HepG2 (cell line): ENCODE results near the gene IZUMO4. TPM values are rescaled to one million over a fixed set of nuclear protein-coding genes. Genes with fewer than 3 reads are reported as not detected.
A peak's percentile ranks its signal among the peaks of the same experiment; 100 is the strongest.

ENCODE experiments used
- ATAD3A ChIP-seq: sonication (generic); formaldehyde crosslinking; IDR thresholded peaks from 2 replicates; pipeline ENCODE4 v1.4.0; 2020; ENCODE audit warnings: missing genetic modification reagents
- CREB1 ChIP-seq, 2 experiments: fragments of 450-650 bp in 1 of 2; IDR thresholded peaks; 2 replicates each; pipeline ENCODE4 v1.6.1; 2016 to 2017; ENCODE audit warnings: control low read depth in 1 of 2, mild to moderate bottlenecking in 1 of 2, missing compliant biosample characterization in 1 of 2, missing genetic modification characterization in 1 of 2
- FOXO1 ChIP-seq: sonication (generic); formaldehyde crosslinking; IDR thresholded peaks from 2 replicates; pipeline ENCODE4 v1.4.0; 2020; ENCODE audit warnings: missing genetic modification reagents
- HDAC2 ChIP-seq: sonication (generic); formaldehyde crosslinking; IDR thresholded peaks from 2 replicates; pipeline ENCODE4 v1.4.0; 2020; ENCODE audit warnings: missing genetic modification reagents
- HES4 ChIP-seq: sonication (generic); formaldehyde crosslinking; IDR thresholded peaks from 2 replicates; pipeline ENCODE4 v1.9.0; 2021; ENCODE audit warnings: mild to moderate bottlenecking, missing genetic modification reagents, borderline replicate concordance
- MIXL1 ChIP-seq: IDR thresholded peaks from 2 replicates; pipeline ENCODE4 v1.6.1; 2016
- MXD3 ChIP-seq: IDR thresholded peaks from 2 replicates; pipeline ENCODE4 v1.6.1; 2016; ENCODE audit warnings: mild to moderate bottlenecking, missing biosample characterization, missing genetic modification reagents
- NFE2L1 ChIP-seq: sonication (generic); formaldehyde crosslinking; IDR thresholded peaks from 2 replicates; pipeline ENCODE4 v1.4.0; 2020; ENCODE audit warnings: missing genetic modification reagents, mild to moderate bottlenecking, borderline replicate concordance
- RNF2 ChIP-seq: fragments of 450-650 bp; conservative IDR thresholded peaks from 2 replicates; pipeline ENCODE4 v1.6.1; 2016; ENCODE audit warnings: low read depth
- TMF1 ChIP-seq: sonication (generic); formaldehyde crosslinking; IDR thresholded peaks from 2 replicates; pipeline ENCODE4 v1.8.1; 2022; ENCODE audit warnings: low read depth, missing genetic modification reagents
- ZBTB1 ChIP-seq: sonication (generic); formaldehyde crosslinking; IDR thresholded peaks from 2 replicates; pipeline ENCODE4 v1.4.0; 2020; ENCODE audit warnings: missing genetic modification reagents, borderline replicate concordance
- ZNF12 ChIP-seq: sonication (generic); formaldehyde crosslinking; IDR thresholded peaks from 2 replicates; pipeline ENCODE4 v1.5.0; 2020; ENCODE audit warnings: missing genetic modification reagents
- ZNF329 ChIP-seq: sonication (generic); formaldehyde crosslinking; IDR thresholded peaks from 2 replicates; pipeline ENCODE4 v1.9.0; 2021; ENCODE audit warnings: low read depth, mild to moderate bottlenecking, missing genetic modification reagents
- ZNF414 ChIP-seq: sonication (generic); formaldehyde crosslinking; IDR thresholded peaks from 2 replicates; pipeline ENCODE4 v1.5.0; 2020; ENCODE audit warnings: missing genetic modification reagents
- ZNF598 ChIP-seq: sonication (generic); formaldehyde crosslinking; IDR thresholded peaks from 2 replicates; pipeline ENCODE4 v1.5.1; 2020; ENCODE audit warnings: mild to moderate bottlenecking, missing genetic modification reagents, borderline replicate concordance
- ZNF614 ChIP-seq: IDR thresholded peaks from 2 replicates; pipeline ENCODE4 v1.6.1; 2018; ENCODE audit warnings: missing biosample characterization, missing genetic modification reagents, inconsistent platforms, borderline replicate concordance
- ZNF644 ChIP-seq: IDR thresholded peaks from 2 replicates; pipeline ENCODE4 v1.6.1; 2016; ENCODE audit warnings: low read depth
- ZNF646 ChIP-seq: sonication (generic); formaldehyde crosslinking; IDR thresholded peaks from 2 replicates; pipeline ENCODE4 v1.9.0; 2021; ENCODE audit warnings: mild to moderate bottlenecking, missing genetic modification reagents
- ZNF773 ChIP-seq: sonication (generic); formaldehyde crosslinking; IDR thresholded peaks from 2 replicates; pipeline ENCODE4 v1.4.0; 2020; ENCODE audit warnings: missing genetic modification reagents, borderline replicate concordance
- ZSCAN22 ChIP-seq: sonication (generic); formaldehyde crosslinking; IDR thresholded peaks from 2 replicates; pipeline ENCODE4 v1.4.0; 2020; ENCODE audit warnings: mild to moderate bottlenecking, missing genetic modification reagents
- polyA plus RNA-seq, 8 experiments: library from polyadenylated mRNA; depleted of rRNA in 3 of 8; stranded (reverse) in 7 of 8; unstranded in 1 of 8; fragments of >200 nt; fragmentation: Illumina TruSeq in 4 of 8; extraction: Trizol in 4 of 8; gene quantifications; 2 replicates each; pipeline versions ENCODE4 v1.2.1 to v1.2.3, GENCODE V29; 2011 to 2016; ENCODE audit warnings: low read depth in 4 of 8, missing spikeins in 1 of 8, mixed read lengths in 1 of 8; ENCODE audit not compliant: insufficient read depth in 1 of 8
- total RNA-seq, 5 experiments: library from RNA; depleted of rRNA; stranded (reverse); fragments of >200 nt; fragmentation: Illumina TruSeq; extraction: Trizol; gene quantifications; 2 replicates each; pipeline ENCODE4 v1.2.3, GENCODE V29; 2016; ENCODE audit warnings: low read depth in 1 of 5

The IZUMO4 gene
- total and polyA plus RNA-seq, 2 of the 13 experiments (the other 11 are each of a cell fraction or from before 2014, with no cell fraction given): 0.77 to 3.9 TPM

- peak; percentile 86; the same call in 1 of the 2 replicates for TF ChIP-seq ZNF646
- no peak for TF ChIP-seq ZNF644
- TF ChIP-seq MXD3 (CRISPR knock-in tag): no peak
- 0 out of 2 replicates have a peak, but pooled peaks have one; percentile 56 for TF ChIP-seq TMF1
- no peak for TF ChIP-seq ZBTB1 (CRISPR knock-in tag)
- no peak for TF ChIP-seq ATAD3A (CRISPR knock-in tag)
- peak; percentile 95 for TF ChIP-seq ZNF329 (CRISPR knock-in tag)
- TF ChIP-seq ZSCAN22 (CRISPR knock-in tag): no peak
- TF ChIP-seq ZNF773 (CRISPR knock-in tag): no peak
- TF ChIP-seq ZNF414 (CRISPR knock-in tag): peak; percentile 77
- no peak for TF ChIP-seq MIXL1 (CRISPR knock-in tag)
- no peak for TF ChIP-seq ZNF12 (CRISPR knock-in tag)
- peak; percentile 6; the same call in 1 of the 2 replicates for TF ChIP-seq HDAC2 (CRISPR knock-in tag)
- no peak for TF ChIP-seq RNF2
- no peak for TF ChIP-seq CREB1 (IDR thresholded peaks at IDR 0.05)
- no peak for TF ChIP-seq CREB1 (CRISPR knock-in tag; IDR thresholded peaks at IDR 0.05)
- TF ChIP-seq HES4 (CRISPR knock-in tag): no peak
- TF ChIP-seq FOXO1: no peak; the same call in 1 of the 2 replicates
- no peak for TF ChIP-seq ZNF598 (CRISPR knock-in tag)
- TF ChIP-seq ZNF614 (CRISPR knock-in tag): no peak
- peak; percentile 75; the same call in 1 of the 2 replicates for TF ChIP-seq NFE2L1 (CRISPR knock-in tag)
Observed at GRCh38 chr19:2051773-2052704, 44.7 kb upstream of the IZUMO4 start (continued).
